NCI-H2171 treated with DMSO at 0.1 percent for 48 hours (cell line): ENCODE results near the gene ZNF230.

Source experiments
- DNase-seq: peaks from one replicate; lab custom pipeline; 2025; lab: John Stamatoyannopoulos, UW

The ZNF230 gene

GRCh38 chr19:44042147-44042546 lies 39.4 kb downstream of the ZNF230 start:
- DNase-seq = no peak

GRCh38 chr19:44050740-44051649 lies 48.2 kb downstream of the ZNF230 start:
- DNase-seq = peak; percentile 92

GRCh38 chr19:44051650-44052402 lies 49.1 kb downstream of the ZNF230 start, which contains the start of gene ZNF223:
Gene ZNF223, plus strand, starts transcription at chr19:44052036. Its CDS starts 3,141 bp downstream, at chr19:44055177.
- DNase-seq = peak; percentile 99

GRCh38 chr19:44055870-44056269 lies 53.1 kb downstream of the ZNF230 start:
- DNase-seq = no peak

- DNase-seq = no peak
Measured at GRCh38 chr19:44059229-44059628, 56.5 kb downstream of the ZNF230 start.

- DNase-seq = no peak
Measured at GRCh38 chr19:44061038-44061437, 58.3 kb downstream of the ZNF230 start.
